SK-N-SH treated with all-trans-retinoic acid at 6 μM for 48 hours (cell line): ENCODE results near the gene DPM3.

Source experiments
- ATAC-seq: fragments of 200-7000 bp; cut with Tn5 transposase; 3 replicates; pipeline ENCODE4 v1.9.1; 2020; ENCODE audit warnings: mild to moderate bottlenecking, moderate library complexity
- ARNTL ChIP-seq: fragments of 450-650 bp; formaldehyde crosslinking; IDR thresholded peaks from 2 replicates; pipeline ENCODE4 v1.5.0; 2020; ENCODE audit warnings: low read depth, mild to moderate bottlenecking, moderate library complexity, borderline replicate concordance
- BACH2 ChIP-seq: fragments of 250-450 bp; sonication (Bioruptor Pico); IDR thresholded peaks from 2 replicates; pipeline ENCODE4 v1.9.0; 2021; ENCODE audit warnings: mild to moderate bottlenecking, borderline replicate concordance
- CSDC2 ChIP-seq: fragments of 250-450 bp; sonication (Bioruptor Pico); IDR thresholded peaks from 2 replicates; pipeline ENCODE4 v1.5.0; 2020; ENCODE audit warnings: mild to moderate bottlenecking, moderate library complexity
- ESRRG ChIP-seq: fragments of 250-450 bp; sonication (Bioruptor Pico); IDR thresholded peaks from 2 replicates; pipeline ENCODE4 v1.6.1; 2021; ENCODE audit warnings: mild to moderate bottlenecking
- GLIS3 ChIP-seq: fragments of 250-450 bp; sonication (Bioruptor Pico); IDR thresholded peaks from 2 replicates; pipeline ENCODE4 v1.5.0; 2020; ENCODE audit warnings: mild to moderate bottlenecking, moderate library complexity
- ISL1 ChIP-seq: fragments of 250-450 bp; sonication (Bioruptor Pico); IDR thresholded peaks from 2 replicates; pipeline ENCODE4 v2.1.2; 2022; ENCODE audit warnings: mild to moderate bottlenecking, moderate library complexity
- OSR1 ChIP-seq: fragments of 250-450 bp; sonication (Bioruptor Pico); IDR thresholded peaks from 2 replicates; pipeline ENCODE4 v1.8.0; 2022; ENCODE audit warnings: moderate library complexity, mild to moderate bottlenecking, inconsistent platforms
- PATZ1 ChIP-seq: fragments of 250-450 bp; sonication (Bioruptor Pico); IDR thresholded peaks from 2 replicates; pipeline ENCODE4 v1.8.0; 2020; ENCODE audit warnings: mild to moderate bottlenecking, moderate library complexity, borderline replicate concordance
- PPARA ChIP-seq: fragments of 250-450 bp; sonication (Bioruptor Pico); IDR thresholded peaks from 2 replicates; pipeline ENCODE4 v1.5.0; 2020; ENCODE audit warnings: mild to moderate bottlenecking, borderline replicate concordance
- RARB ChIP-seq: fragments of 250-450 bp; sonication (Bioruptor Pico); IDR thresholded peaks from 2 replicates; pipeline ENCODE4 v1.8.0; 2021; ENCODE audit warnings: mild to moderate bottlenecking, moderate library complexity
- SNAI2 ChIP-seq: fragments of 250-450 bp; sonication (Bioruptor Pico); IDR thresholded peaks from 2 replicates; pipeline ENCODE4 v1.5.0; 2020; ENCODE audit warnings: mild to moderate bottlenecking, moderate library complexity
- TCF4 ChIP-seq: fragments of 250-450 bp; sonication (Bioruptor Pico); IDR thresholded peaks from 2 replicates; pipeline ENCODE4 v1.8.0; 2021; ENCODE audit warnings: mild to moderate bottlenecking, moderate library complexity, borderline replicate concordance
- TOX ChIP-seq: fragments of 250-450 bp; sonication (Bioruptor Pico); IDR thresholded peaks from 2 replicates; pipeline ENCODE4 v1.8.0; 2021; ENCODE audit warnings: mild to moderate bottlenecking, moderate library complexity, borderline replicate concordance
- ZC3H10 ChIP-seq: fragments of 250-450 bp; sonication (Bioruptor Pico); IDR thresholded peaks from 2 replicates; pipeline ENCODE4 v1.5.1; 2021; ENCODE audit warnings: mild to moderate bottlenecking, moderate library complexity
- ZFP3 ChIP-seq: fragments of 250-450 bp; sonication (Bioruptor Pico); IDR thresholded peaks from 2 replicates; pipeline ENCODE4 v1.5.0; 2020; ENCODE audit warnings: mild to moderate bottlenecking, moderate library complexity
- ZFP30 ChIP-seq: fragments of 450-650 bp; formaldehyde crosslinking; IDR thresholded peaks from 2 replicates; pipeline ENCODE4 v1.5.0; 2022; ENCODE audit warnings: mild to moderate bottlenecking, moderate library complexity
- ZNF70 ChIP-seq: fragments of 450-650 bp; formaldehyde crosslinking; IDR thresholded peaks from 2 replicates; pipeline ENCODE4 v1.5.0; 2020; ENCODE audit warnings: mild to moderate bottlenecking, moderate library complexity
- ZNF8 ChIP-seq: fragments of 450-650 bp; formaldehyde crosslinking; IDR thresholded peaks from 2 replicates; pipeline ENCODE4 v1.5.0; 2020; ENCODE audit warnings: mild to moderate bottlenecking, moderate library complexity
- TF ChIP-seq, protein P1 (sequence below): fragments of 250-450 bp; sonication (Bioruptor Pico); IDR thresholded peaks from 2 replicates; pipeline ENCODE4 v1.5.1; 2021; ENCODE audit warnings: mild to moderate bottlenecking, moderate library complexity
- TF ChIP-seq, protein P2 (sequence below): fragments of 250-450 bp; sonication (Bioruptor Pico); IDR thresholded peaks from 2 replicates; pipeline ENCODE4 v1.5.1; 2020; ENCODE audit warnings: low read depth, mild to moderate bottlenecking, moderate library complexity
- TF ChIP-seq, protein P3 (sequence below): fragments of 250-450 bp; sonication (Bioruptor Pico); IDR thresholded peaks from 2 replicates; pipeline ENCODE4 v1.5.0; 2020; ENCODE audit warnings: mild to moderate bottlenecking, moderate library complexity
- TF ChIP-seq, protein P4 (sequence below): fragments of 250-450 bp; sonication (Bioruptor Pico); IDR thresholded peaks from 2 replicates; pipeline ENCODE4 v1.8.0; 2021; ENCODE audit warnings: low read depth, mild to moderate bottlenecking, moderate library complexity, borderline replicate concordance

DPM3 gene

DNA sequence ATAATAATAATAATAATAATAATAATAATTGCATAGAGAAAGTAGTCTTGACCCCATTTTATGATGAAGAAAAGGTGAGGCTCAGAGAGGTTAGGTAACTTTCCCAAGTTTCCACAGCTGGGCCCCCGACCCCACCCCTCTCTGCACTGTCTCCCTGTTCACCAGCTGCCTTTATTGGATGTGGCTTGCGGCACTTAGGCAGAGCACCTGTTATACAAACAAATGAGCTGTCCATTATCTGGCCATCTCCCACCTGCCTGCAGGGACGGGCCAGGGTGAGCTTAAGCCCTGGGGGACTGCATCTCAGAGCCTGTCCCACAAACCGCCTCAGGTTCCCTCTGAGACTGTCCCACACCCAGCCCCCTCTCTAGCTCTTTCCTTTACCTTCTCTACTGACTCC is 22.7 kb downstream of the DPM3 start (continued):
- TF ChIP-seq GLIS3 (no peak), RARB (no peak)

DNA sequence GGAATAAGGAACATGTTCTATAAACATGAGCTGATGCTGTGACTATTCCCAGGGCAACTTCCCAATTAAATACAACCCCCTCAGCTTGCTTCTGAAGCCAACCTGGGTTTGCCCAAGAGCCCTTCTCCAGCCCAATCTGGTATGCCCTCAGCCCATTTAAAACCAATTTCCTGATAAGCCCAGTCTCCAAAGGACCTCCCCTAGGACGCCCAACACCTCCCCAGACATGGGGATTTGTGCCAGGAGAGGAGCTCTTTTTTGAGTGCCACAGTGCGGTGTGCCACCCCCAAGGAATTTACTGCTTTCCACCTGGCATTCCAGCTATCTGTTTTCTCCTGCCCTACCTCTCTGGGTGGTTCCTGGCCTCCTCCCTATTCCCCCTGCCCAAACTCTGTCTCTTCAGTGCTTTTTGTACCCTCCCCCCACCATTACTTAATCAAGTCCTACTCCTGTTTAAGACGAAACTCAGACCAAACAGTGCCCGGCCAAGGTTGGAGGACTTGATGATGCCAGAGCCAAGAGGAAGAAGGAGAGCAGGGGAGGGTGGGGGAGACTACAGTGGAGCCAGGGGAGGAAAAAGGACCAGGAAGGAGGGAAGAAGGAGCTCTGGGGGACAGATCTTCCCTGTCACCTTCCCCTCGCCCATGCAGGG is 24.1 kb downstream of the DPM3 start:
- TF ChIP-seq BACH2 (CRISPR knock-in tag) (no peak), ARNTL (no peak), PATZ1 (CRISPR knock-in tag) (no peak), ZFP3 (no peak), ESRRG (CRISPR knock-in tag) (no peak), SNAI2 (no peak), ZC3H10 (CRISPR knock-in tag) (no peak), ZNF70 (CRISPR knock-in tag) (no peak), GLIS3 (no peak), ZNF8 (CRISPR knock-in tag) (no peak), ZFP30 (CRISPR knock-in tag) (no peak), TOX (no peak), OSR1 (no peak), CSDC2 (CRISPR knock-in tag) (no peak), RARB (no peak)
- TF ChIP-seq, protein P1, sequence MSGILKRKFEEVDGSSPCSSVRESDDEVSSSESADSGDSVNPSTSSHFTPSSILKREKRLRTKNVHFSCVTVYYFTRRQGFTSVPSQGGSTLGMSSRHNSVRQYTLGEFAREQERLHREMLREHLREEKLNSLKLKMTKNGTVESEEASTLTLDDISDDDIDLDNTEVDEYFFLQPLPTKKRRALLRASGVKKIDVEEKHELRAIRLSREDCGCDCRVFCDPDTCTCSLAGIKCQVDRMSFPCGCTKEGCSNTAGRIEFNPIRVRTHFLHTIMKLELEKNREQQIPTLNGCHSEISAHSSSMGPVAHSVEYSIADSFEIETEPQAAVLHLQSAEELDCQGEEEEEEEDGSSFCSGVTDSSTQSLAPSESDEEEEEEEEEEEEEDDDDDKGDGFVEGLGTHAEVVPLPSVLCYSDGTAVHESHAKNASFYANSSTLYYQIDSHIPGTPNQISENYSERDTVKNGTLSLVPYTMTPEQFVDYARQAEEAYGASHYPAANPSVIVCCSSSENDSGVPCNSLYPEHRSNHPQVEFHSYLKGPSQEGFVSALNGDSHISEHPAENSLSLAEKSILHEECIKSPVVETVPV (CRISPR knock-in tag): no peak
- TF ChIP-seq, protein P2, sequence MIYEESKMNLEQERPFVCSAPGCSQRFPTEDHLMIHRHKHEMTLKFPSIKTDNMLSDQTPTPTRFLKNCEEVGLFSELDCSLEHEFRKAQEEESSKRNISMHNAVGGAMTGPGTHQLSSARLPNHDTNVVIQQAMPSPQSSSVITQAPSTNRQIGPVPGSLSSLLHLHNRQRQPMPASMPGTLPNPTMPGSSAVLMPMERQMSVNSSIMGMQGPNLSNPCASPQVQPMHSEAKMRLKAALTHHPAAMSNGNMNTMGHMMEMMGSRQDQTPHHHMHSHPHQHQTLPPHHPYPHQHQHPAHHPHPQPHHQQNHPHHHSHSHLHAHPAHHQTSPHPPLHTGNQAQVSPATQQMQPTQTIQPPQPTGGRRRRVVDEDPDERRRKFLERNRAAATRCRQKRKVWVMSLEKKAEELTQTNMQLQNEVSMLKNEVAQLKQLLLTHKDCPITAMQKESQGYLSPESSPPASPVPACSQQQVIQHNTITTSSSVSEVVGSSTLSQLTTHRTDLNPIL: no peak
- TF ChIP-seq, protein P3, sequence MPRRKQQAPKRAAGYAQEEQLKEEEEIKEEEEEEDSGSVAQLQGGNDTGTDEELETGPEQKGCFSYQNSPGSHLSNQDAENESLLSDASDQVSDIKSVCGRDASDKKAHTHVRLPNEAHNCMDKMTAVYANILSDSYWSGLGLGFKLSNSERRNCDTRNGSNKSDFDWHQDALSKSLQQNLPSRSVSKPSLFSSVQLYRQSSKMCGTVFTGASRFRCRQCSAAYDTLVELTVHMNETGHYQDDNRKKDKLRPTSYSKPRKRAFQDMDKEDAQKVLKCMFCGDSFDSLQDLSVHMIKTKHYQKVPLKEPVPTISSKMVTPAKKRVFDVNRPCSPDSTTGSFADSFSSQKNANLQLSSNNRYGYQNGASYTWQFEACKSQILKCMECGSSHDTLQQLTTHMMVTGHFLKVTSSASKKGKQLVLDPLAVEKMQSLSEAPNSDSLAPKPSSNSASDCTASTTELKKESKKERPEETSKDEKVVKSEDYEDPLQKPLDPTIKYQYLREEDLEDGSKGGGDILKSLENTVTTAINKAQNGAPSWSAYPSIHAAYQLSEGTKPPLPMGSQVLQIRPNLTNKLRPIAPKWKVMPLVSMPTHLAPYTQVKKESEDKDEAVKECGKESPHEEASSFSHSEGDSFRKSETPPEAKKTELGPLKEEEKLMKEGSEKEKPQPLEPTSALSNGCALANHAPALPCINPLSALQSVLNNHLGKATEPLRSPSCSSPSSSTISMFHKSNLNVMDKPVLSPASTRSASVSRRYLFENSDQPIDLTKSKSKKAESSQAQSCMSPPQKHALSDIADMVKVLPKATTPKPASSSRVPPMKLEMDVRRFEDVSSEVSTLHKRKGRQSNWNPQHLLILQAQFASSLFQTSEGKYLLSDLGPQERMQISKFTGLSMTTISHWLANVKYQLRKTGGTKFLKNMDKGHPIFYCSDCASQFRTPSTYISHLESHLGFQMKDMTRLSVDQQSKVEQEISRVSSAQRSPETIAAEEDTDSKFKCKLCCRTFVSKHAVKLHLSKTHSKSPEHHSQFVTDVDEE: no peak
- TF ChIP-seq, protein P4, sequence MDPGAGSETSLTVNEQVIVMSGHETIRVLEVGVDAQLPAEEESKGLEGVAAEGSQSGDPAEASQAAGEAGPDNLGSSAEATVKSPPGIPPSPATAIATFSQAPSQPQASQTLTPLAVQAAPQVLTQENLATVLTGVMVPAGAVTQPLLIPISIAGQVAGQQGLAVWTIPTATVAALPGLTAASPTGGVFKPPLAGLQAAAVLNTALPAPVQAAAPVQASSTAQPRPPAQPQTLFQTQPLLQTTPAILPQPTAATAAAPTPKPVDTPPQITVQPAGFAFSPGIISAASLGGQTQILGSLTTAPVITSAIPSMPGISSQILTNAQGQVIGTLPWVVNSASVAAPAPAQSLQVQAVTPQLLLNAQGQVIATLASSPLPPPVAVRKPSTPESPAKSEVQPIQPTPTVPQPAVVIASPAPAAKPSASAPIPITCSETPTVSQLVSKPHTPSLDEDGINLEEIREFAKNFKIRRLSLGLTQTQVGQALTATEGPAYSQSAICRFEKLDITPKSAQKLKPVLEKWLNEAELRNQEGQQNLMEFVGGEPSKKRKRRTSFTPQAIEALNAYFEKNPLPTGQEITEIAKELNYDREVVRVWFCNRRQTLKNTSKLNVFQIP (CRISPR knock-in tag): no peak
- ATAC-seq: no peak

- no peak for ATAC-seq
- TF ChIP-seq, protein P1 (CRISPR knock-in tag): no peak
- TF ChIP-seq TCF4 (CRISPR knock-in tag) (no peak), ZC3H10 (CRISPR knock-in tag) (no peak), ESRRG (CRISPR knock-in tag) (no peak), PPARA (no peak), ISL1 (CRISPR knock-in tag) (no peak)
- TF ChIP-seq, protein P4 (CRISPR knock-in tag): no peak
- TF ChIP-seq, protein P3: no peak
These were observed 26.8 kb downstream of the DPM3 start for GRCh38 chr1:155113450-155113980.
